Pancreas (tissue), 10 donors: ENCODE results near the gene RPS6KA5. TPM values are rescaled to one million over a fixed set of nuclear protein-coding genes. Genes with fewer than 3 reads are reported as not detected.
"Not testable (repeated sequence)": the region's sequence is repeated elsewhere in the genome, so short reads cannot be mapped to it uniquely, and the experiment has no call there.

Source experiments
- ATAC-seq, 4 donors: fragments of 200-7000 bp; cut with Tn5 transposase; one replicate each; pipeline versions ENCODE4 v1.8.0 to v1.9.1; 2020; ENCODE audit warnings: mild to moderate bottlenecking in 4 of 4, moderate library complexity in 4 of 4
- DNase-seq, 6 donors: peaks; one replicate each; pipeline ENCODE4 v3.0.0-alpha.2; 2020
- FAIRE-seq: peaks from 2 replicates; lab custom pipeline; 2012; peaks lifted over from hg19 to GRCh38; lab: Jason Lieb, UNC
- H3K27ac ChIP-seq, 4 donors: fragments of 200-600 bp; sonication (generic); 1 replicate in 3 of 4; 2 replicates in 1 of 4; pipeline versions ENCODE4 v1.5.0 to v1.8.0; 2020
- H3K27me3 ChIP-seq, 4 donors: fragments of 200-600 bp; one replicate each; pipeline ENCODE4 v1.8.0; 2021
- H3K36me3 ChIP-seq, 3 donors: fragments of 200-600 bp; sonication (generic) in 1 of 3; one replicate each; pipeline versions ENCODE4 v1.5.0 to v1.8.0; 2020 to 2021
- H3K4me1 ChIP-seq, 3 donors: fragments of 200-600 bp; one replicate each; pipeline ENCODE4 v1.8.0; 2021
- H3K4me3 ChIP-seq, 4 donors: fragments of 200-600 bp; sonication (generic) in 2 of 4; one replicate each; pipeline versions ENCODE4 v1.5.0 to v1.8.0; 2020 to 2021
- H3K9me3 ChIP-seq, 4 donors: fragments of 200-600 bp; one replicate each; pipeline ENCODE4 v1.8.0; 2021
- CTCF ChIP-seq, 4 donors: fragments of 200-600 bp; sonication (generic) in 3 of 4; IDR thresholded peaks; one replicate each; pipeline versions ENCODE4 v1.5.0 to v1.8.0; 2021; ENCODE audit warnings: antibody characterized with exemption in 4 of 4
- WGBS, 2 donors: extraction: QIAGEN DNeasy Blood & Tissue Kit; methylation state at CpG; one replicate each; pipeline ENCODE4 v1.1.7; 2013; 5-methylcytosine and 5-hydroxymethylcytosine counted together
- intact Hi-C, 3 donors: fragments of 100-400 bp; cut with DNase I; formaldehyde crosslinking; loops; one replicate each; pipeline versions ENCODE4 v1.11.1 to v1.14.2; 2022
- polyA plus RNA-seq, 2 donors: library from polyadenylated mRNA; stranded (reverse); fragments of 200-250 nt; gene quantifications; one replicate each; pipeline ENCODE4 v1.2.3, GENCODE V29; 2013
- total RNA-seq, 6 donors: library from RNA; stranded (reverse); fragmentation: NEBNext Ultra II Directional in 4 of 6; extraction: Animal tissue kit (Norgen Biotek cat#: 25700) in 4 of 6; gene quantifications; one replicate each; pipeline versions ENCODE4 v1.2.1 to v1.2.4, GENCODE V29; 2021 to 2023
- donor health status: healthy with polysubstance abuse.
- donor health status: DM: no; HTN: no; CAD: no; lungs with moderate emphysema.
- donor health status: DM: no; HTN: no; CAD: no.
- donor health status: control.
- donor health status: control.
- donor health status: Bipolar disorder and iron deficiency.
- donor health status: DM: yes; HTN: yes; CAD: no.
- donor health status: DM: no; HTN: no; CAD: no.
- donor health status: DM: no; HTN: no; CAD: no.
- donor health status: DM: yes; HTN: yes; CAD: no.

RPS6KA5 gene
- total and polyA plus RNA-seq, 8 donors = 0.95 to 3.5 (median 2.8) TPM

GRCh38 chr14:91098591-91098990, 38.1 kb upstream of the RPS6KA5 start:
- Histone ChIP-seq H3K4me1 (no peaks in the 10 kb centered on the region), H3K36me3 (no peaks in the 10 kb centered on the region), H3K9me3 (no peaks in the 10 kb centered on the region), H3K27me3 (no peaks in the 10 kb centered on the region), H3K27ac (no peak overlapping the region), H3K4me3 (no peak overlapping the region)
- FAIRE-seq = no peak
- intact Hi-C loops = no loop called here
- no peak for DNase-seq
- no peak for TF ChIP-seq CTCF (IDR thresholded peaks at IDR 0.05)
- peak in 1 of 4 donors; percentile 54 for ATAC-seq
- WGBS, 2 donors = 59 to 70% methylated on average over 3 of the region's 3 CpGs

- H3K27me3 ChIP-seq, H3K36me3 ChIP-seq, DNase-seq, H3K9me3 ChIP-seq, FAIRE-seq, H3K4me3 ChIP-seq, H3K27ac ChIP-seq, ATAC-seq, intact Hi-C loops, H3K4me1 ChIP-seq: not testable (repeated sequence)
- 86 to 93% methylated on average over 3 to 5 of the region's 5 CpGs for whole genome bisulfite sequencing, 2 donors
Observed at GRCh38 chr14:91097657-91098056, 37.2 kb upstream of the RPS6KA5 start.

GRCh38 chr14:91095178-91095577, 34.7 kb upstream of the RPS6KA5 start:
- H3K27me3 ChIP-seq = no peaks in the 10 kb centered on the region
- FAIRE-seq = no peak
- ATAC-seq = no peak
- TF ChIP-seq CTCF (IDR thresholded peaks at IDR 0.05) = no peak
- no peak overlapping the region for H3K4me3 ChIP-seq
- 72 to 77% methylated on average over 8 of the region's 8 CpGs for WGBS, 2 donors
- H3K4me1 ChIP-seq = no peaks in the 10 kb centered on the region
- H3K9me3 ChIP-seq = no peaks in the 10 kb centered on the region
- DNase-seq = no peak
- intact Hi-C loops = no loop called here
- no peak overlapping the region for H3K27ac ChIP-seq
- no peaks in the 10 kb centered on the region for H3K36me3 ChIP-seq

GRCh38 chr14:91094772-91095171, 34.3 kb upstream of the RPS6KA5 start:
- Histone ChIP-seq H3K36me3 (no peaks in the 10 kb centered on the region), H3K27me3 (no peaks in the 10 kb centered on the region), H3K9me3 (no peaks in the 10 kb centered on the region), H3K4me3 (no peak overlapping the region), H3K4me1 (no peaks in the 10 kb centered on the region), H3K27ac (no peak overlapping the region)
- FAIRE-seq (no peak), ATAC-seq (no peak), DNase-seq (no peak)
- TF ChIP-seq CTCF (IDR thresholded peaks at IDR 0.05) = no peak
- intact Hi-C loops = no loop called here
- 80 to 95% methylated on average over 4 of the region's 4 CpGs for WGBS, 2 donors

GRCh38 chr14:91093743-91094472, 33.5 kb upstream of the RPS6KA5 start:
- not testable (repeated sequence) for FAIRE-seq, ATAC-seq
- WGBS, 2 donors = 86 to 92% methylated on average over 14 of the region's 14 CpGs

GRCh38 chr14:91092073-91092472, 31.6 kb upstream of the RPS6KA5 start:
- WGBS, 2 donors = 85 to 87% methylated on average over 3 of the region's 3 CpGs
- TF ChIP-seq CTCF (IDR thresholded peaks at IDR 0.05) = no peak
- ATAC-seq = no peak
- Histone ChIP-seq H3K4me1 (no peaks in the 10 kb centered on the region), H3K4me3 (no peak overlapping the region), H3K27me3 (no peaks in the 10 kb centered on the region), H3K27ac (no peak overlapping the region), H3K36me3 (no peaks in the 10 kb centered on the region), H3K9me3 (no peaks in the 10 kb centered on the region)
- no peak for FAIRE-seq
- DNase-seq = no peak
- intact Hi-C loops = no loop called here

More at GRCh38 chr14:91093743-91094472, 33.5 kb upstream of the RPS6KA5 start:
- H3K27me3 ChIP-seq, H3K27ac ChIP-seq, H3K4me3 ChIP-seq, H3K9me3 ChIP-seq, intact Hi-C loops, DNase-seq, H3K36me3 ChIP-seq, H3K4me1 ChIP-seq: not testable (repeated sequence)
